NCI-H146 treated with DMSO at 0.1 percent for 48 hours (cell line): Measurements from ENCODE around the gene CSF3R.

ENCODE experiments used
- DNase-seq: peaks from one replicate; lab custom pipeline; 2025; ENCODE audit not compliant: unreplicated experiment; lab: John Stamatoyannopoulos, UW

The CSF3R gene

GRCh38 chr1:36482724-36483388, at the start of gene CSF3R:
TSS of gene CSF3R (minus strand) at chr1:36482913. CDS start at chr1:36479496, 3,417 bp downstream.
- DNase-seq: no peak

GRCh38 chr1:36531833-36532232, 49.1 kb upstream of the CSF3R start:
- DNase-seq: no peak

GRCh38 chr1:36530791-36531190, 48.1 kb upstream of the CSF3R start:
- DNase-seq: no peak

- no peak for DNase-seq
Observed at GRCh38 chr1:36530261-36530660, 47.5 kb upstream of the CSF3R start.

- no peak for DNase-seq
Observed at GRCh38 chr1:36529769-36530260, 47.1 kb upstream of the CSF3R start.

GRCh38 chr1:36528361-36529349, 45.9 kb upstream of the CSF3R start:
- DNase-seq: no peak

GRCh38 chr1:36525166-36525565, 42.5 kb upstream of the CSF3R start:
- no peak for DNase-seq

- no peak for DNase-seq
Observed at GRCh38 chr1:36524359-36525062, 41.8 kb upstream of the CSF3R start.

GRCh38 chr1:36523850-36524249, 41.1 kb upstream of the CSF3R start:
- DNase-seq: no peak

- DNase-seq: no peak
Observed at GRCh38 chr1:36523230-36523495, 40.5 kb upstream of the CSF3R start.

GRCh38 chr1:36522461-36523229, 39.9 kb upstream of the CSF3R start:
- no peak for DNase-seq

GRCh38 chr1:36522021-36522420, 39.3 kb upstream of the CSF3R start:
- DNase-seq: no peak

GRCh38 chr1:36520771-36521420, 38.2 kb upstream of the CSF3R start:
- DNase-seq: no peak

GRCh38 chr1:36520056-36520455, 37.3 kb upstream of the CSF3R start:
- DNase-seq: no peak

GRCh38 chr1:36517011-36517771, 34.5 kb upstream of the CSF3R start:
- DNase-seq: peak; percentile 1

GRCh38 chr1:36516372-36517010, 33.8 kb upstream of the CSF3R start:
- peak; percentile 20 for DNase-seq

GRCh38 chr1:36515315-36516138, 32.8 kb upstream of the CSF3R start:
- DNase-seq: no peak

GRCh38 chr1:36514501-36514900, 31.8 kb upstream of the CSF3R start:
- no peak for DNase-seq
